Measurements from ENCODE around the gene FHL2. TPM values are rescaled to one million over a fixed set of nuclear protein-coding genes. Genes with fewer than 3 reads are reported as not detected.

FHL2 gene
- total RNA-seq, 4 donors from 2014 or later: 36.7 to 81.2 (median 44.0) TPM

DNA sequence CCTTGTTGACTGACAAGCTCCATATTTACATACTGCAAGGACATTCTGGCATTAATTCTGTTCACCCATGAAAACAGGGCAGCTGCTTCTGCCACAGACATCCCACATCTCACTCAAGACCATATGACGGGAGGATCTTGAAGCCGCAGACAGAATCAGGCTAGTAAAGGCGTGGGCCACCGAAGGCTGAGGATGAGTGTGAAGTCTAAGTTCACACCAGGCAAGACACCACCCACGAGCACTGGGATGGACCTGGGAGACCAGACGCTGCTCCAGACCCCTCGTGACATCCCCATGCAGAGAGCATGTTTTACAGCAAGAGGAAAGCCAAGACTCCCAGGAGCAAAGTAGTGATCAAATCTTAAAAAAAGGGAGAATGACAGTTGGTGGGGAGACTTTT lies 3.2 kb downstream of the FHL2 start:
- no peaks in the 10 kb centered on the region for H3K27me3 ChIP-seq
- intact Hi-C loops (cut with DNase I): no loop called here
- H3K27ac ChIP-seq: no peak overlapping the region
- no peak for TF ChIP-seq POLR2A (IDR thresholded peaks at IDR 0.05)
- TF ChIP-seq, protein P1, sequence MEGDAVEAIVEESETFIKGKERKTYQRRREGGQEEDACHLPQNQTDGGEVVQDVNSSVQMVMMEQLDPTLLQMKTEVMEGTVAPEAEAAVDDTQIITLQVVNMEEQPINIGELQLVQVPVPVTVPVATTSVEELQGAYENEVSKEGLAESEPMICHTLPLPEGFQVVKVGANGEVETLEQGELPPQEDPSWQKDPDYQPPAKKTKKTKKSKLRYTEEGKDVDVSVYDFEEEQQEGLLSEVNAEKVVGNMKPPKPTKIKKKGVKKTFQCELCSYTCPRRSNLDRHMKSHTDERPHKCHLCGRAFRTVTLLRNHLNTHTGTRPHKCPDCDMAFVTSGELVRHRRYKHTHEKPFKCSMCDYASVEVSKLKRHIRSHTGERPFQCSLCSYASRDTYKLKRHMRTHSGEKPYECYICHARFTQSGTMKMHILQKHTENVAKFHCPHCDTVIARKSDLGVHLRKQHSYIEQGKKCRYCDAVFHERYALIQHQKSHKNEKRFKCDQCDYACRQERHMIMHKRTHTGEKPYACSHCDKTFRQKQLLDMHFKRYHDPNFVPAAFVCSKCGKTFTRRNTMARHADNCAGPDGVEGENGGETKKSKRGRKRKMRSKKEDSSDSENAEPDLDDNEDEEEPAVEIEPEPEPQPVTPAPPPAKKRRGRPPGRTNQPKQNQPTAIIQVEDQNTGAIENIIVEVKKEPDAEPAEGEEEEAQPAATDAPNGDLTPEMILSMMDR (IDR thresholded peaks at IDR 0.05): no peak
- DNase-seq: no peak
- H3K9me3 ChIP-seq: no peaks in the 10 kb centered on the region
- no peaks in the 10 kb centered on the region for H3K36me3 ChIP-seq
- H3K4me3 ChIP-seq (replicated peaks in 1 of 3): no peak overlapping the region
- peaks cover 6 to 14% of the 10 kb centered on the region in 2 donors for H3K4me1 ChIP-seq
- 96% methylated on average over 7 of the region's 7 CpGs for WGBS, 2 donors

DNA sequence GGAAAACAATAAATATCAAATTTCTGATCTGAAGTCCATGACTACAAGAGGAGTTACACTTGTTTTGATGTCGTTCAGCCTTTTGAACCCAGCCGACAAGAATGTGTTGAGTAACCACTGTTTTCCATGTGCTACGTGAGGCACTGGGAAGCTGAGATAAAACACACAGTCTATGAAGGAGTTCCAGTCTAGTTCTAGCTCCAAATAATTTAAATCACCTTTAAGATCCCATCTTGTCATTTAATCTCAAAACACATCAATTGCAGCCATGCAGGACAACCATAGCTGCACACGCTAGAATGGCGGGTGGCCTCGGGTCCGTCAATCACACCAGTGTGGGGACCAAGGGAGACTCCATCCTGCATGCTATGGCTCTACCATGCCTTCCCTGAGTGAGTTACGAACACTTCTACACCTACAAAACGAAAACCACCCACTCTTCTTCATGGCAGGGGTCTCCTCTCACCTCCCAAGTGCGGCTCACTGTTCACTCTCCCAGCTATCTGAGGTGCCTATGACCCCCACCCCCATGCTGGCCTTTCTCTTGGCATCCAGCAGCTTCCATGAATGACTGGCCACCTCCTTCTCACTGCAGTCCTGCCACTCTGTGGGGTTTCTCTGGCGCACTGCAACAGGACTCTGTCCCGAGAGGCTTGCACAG lies 3.8 kb downstream of the FHL2 start:
- intact Hi-C loops (cut with DNase I): no loop called here
- H3K9me3 ChIP-seq: no peaks in the 10 kb centered on the region
- no peaks in the 10 kb centered on the region for H3K27me3 ChIP-seq
- H3K36me3 ChIP-seq: no peaks in the 10 kb centered on the region
- no peak for TF ChIP-seq POLR2A (IDR thresholded peaks at IDR 0.05)
- TF ChIP-seq, protein P1 (IDR thresholded peaks at IDR 0.05): no peak
- DNase-seq: no peak
- H3K27ac ChIP-seq: no peak overlapping the region
- H3K4me1 ChIP-seq: peaks cover 6 to 18% of the 10 kb centered on the region in 2 donors
- H3K4me3 ChIP-seq (replicated peaks in 1 of 3): no peak overlapping the region
- 91 to 92% methylated on average over 12 of the region's 12 CpGs for WGBS, 2 donors

DNA sequence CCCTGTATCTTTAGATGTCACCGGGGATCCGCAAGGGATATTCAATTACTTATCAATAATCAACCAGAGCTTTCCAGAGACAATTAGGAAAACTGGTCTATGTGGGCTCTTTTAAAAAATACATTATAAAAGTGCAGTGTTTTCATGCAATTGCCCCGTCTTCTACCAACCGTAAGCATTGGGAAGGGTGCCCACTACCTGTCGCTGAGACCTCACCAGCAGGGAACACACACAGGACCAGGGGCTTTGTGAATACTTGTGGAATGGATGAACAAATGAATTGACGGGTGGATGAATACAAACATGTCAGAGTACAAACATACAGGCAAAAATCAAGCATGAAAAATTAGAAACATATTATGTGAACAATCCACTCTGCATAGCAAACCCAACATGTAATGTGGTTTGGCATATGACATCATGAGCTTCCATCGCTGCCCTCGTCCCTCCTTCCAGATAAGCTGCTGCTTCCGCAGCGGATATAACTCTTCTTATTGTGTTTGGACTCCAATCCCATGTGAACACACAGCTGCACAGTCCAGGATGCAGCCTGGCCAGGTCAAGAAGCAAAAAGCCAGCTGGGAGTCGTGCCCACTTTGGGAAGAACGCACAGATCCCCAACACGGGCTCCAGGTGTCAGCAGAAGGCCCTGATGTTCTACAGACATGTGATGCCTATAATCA lies 5.3 kb downstream of the FHL2 start:
- Histone ChIP-seq H3K36me3 (no peaks in the 10 kb centered on the region), H3K9me3 (no peaks in the 10 kb centered on the region), H3K27me3 (no peaks in the 10 kb centered on the region), H3K4me1 (peaks cover 6 to 24% of the 10 kb centered on the region in 2 donors), H3K27ac (no peak overlapping the region), H3K4me3 (replicated peaks in 1 of 3) (no peak overlapping the region)
- TF ChIP-seq, protein P1 (IDR thresholded peaks at IDR 0.05): no peak
- no peak for TF ChIP-seq POLR2A (IDR thresholded peaks at IDR 0.05)
- intact Hi-C loops (cut with DNase I): no loop called here
- 73 to 83% methylated on average over 13 of the region's 13 CpGs for WGBS, 2 donors
- peak; percentile 26 to 34 for DNase-seq

DNA sequence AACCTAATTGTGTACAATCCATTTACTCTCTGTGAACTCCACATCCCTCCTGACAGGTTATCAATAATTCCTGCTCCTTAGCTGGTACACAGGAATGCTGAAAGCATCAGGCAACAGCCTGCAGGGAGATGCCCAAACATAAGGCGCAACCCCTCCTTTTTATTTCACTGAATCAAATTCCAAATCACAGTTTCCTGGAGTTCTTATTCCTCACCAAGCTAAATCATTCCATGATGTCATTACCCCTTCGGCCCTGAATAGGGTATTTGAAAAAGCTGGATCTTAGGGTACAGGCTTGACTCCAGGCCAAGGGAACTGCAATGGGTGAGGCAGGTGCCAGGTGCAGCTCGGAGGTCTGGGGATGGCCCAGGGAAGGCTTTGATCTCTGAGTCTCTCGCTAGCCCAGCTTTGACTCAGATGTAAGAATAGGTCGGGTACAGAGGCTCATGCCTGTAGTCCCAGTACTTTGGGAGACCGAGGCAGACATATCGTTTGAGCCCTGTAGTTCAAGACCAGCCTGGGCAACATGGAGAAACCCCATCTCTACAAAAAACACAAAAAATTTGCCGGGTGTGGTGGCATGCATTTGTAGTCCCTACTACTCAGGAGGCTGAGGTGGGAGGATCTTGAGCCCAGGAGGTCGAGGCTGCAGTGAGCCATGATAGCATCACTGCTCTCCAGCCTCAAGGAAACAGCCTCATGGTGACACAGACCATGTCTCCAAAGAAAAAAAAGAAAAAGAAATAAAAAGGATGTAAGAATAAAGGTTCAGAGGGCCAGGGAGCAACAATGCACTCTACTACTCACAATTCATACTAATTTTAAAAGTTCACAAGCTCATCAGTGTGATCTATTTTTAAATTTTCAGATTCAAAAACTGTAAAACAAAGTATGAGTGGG lies 6.8 kb downstream of the FHL2 start:
- DNase-seq: no peak
- Histone ChIP-seq H3K27me3 (no peaks in the 10 kb centered on the region), H3K9me3 (no peaks in the 10 kb centered on the region), H3K4me3 (replicated peaks in 1 of 3) (no peak overlapping the region), H3K27ac (peak overlapping the region in 2 of 3 donors; percentile 1 to 26), H3K4me1 (peaks cover 0 to 27% of the 10 kb centered on the region in 2 donors), H3K36me3 (no peaks in the 10 kb centered on the region)
- no peak for TF ChIP-seq POLR2A (IDR thresholded peaks at IDR 0.05)
- TF ChIP-seq, protein P1 (IDR thresholded peaks at IDR 0.05): no peak
- 92 to 95% methylated on average over 9 of the region's 9 CpGs for WGBS, 2 donors
- intact Hi-C loops (cut with DNase I): no loop called here

Measured in thyroid gland (tissue), 4 donors.